HG03575 (cell line): Measurements from ENCODE around the gene HOXA3.

Source experiments
- ATAC-seq: cut with Tn5 transposase; IDR thresholded peaks from one replicate; pipeline ENCODE4 v1.9.1; 2021; ENCODE audit not compliant: unreplicated experiment, insufficient number of reproducible peaks, low FRiP score; ENCODE audit errors: extremely low read depth

The HOXA3 gene

GRCh38 chr7:27151931-27152815, at the start of gene HOXA3:
Gene HOXA3 (minus strand): TSS chr7:27152583. CDS start chr7:27110640, 41,943 bp downstream.
- ATAC-seq: no peak

DNA sequence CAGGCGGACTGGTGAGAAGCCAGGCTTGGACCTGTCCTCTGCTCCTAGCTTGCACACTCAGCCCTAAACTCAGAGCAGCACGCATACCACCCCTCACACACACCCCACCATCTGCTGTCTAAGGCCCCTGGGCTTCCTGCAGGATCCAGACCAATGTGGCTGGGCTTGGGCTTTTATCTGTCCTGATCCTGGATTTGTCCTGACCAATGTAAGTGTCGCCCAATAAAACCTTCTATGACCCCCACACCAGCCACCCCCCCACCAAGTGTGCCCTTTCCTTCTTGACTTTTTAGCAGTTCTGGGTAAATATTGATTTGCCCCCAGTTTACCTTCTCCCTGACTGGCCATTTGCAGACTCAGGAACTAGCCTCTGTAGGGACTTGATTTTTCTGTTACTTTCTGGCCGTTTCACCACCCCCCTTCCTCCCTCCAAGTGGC, 49.2 kb upstream of the HOXA3 start:
- no peak for ATAC-seq

- ATAC-seq: no peak
These were observed 48.6 kb upstream of the HOXA3 start for GRCh38 chr7:27200761-27201579.

DNA sequence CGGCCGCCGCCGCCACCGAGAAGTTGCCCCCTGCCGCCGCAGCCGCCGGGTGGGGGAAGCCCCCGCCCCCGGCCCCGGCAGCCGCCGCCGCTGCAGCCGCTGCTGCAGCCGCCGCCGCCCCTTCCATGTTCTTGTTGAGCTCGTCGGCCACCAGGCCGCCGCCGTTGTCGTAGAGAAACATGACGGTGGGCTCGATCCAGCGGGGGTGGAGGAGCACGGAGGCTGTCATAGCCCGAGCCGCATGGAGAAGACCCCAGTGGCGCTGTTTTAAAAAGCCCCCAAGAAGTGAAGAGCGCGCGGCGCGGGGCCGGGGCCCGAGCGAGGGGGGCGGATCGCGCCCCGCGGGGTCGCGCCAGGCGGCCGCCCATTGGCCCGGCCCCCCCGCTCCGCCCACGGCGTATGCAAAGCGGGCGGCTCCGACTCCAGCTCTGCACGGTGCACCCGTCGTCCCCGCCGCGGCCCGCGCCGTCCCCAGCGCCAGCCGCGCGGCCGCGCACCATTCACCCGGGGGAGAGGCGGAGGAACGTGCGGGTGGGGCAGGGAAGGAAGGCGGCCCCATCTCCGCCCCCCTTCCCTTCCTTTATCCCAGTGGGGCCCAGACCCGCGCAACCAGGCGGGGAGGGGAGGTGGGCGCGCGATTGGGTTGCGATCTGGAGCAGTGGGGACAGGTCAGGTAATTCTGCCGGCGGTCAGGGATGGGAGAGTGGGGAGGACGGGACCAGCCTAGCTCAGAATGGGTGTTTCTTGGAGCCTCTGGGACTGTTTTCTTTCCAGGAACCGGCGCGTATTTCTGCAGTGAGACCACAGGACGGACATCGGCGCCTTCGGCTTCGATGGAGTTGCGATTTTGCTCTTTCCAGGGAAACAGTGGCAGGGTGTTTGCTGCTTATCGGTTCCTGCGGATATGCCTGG, 47.7 kb upstream of the HOXA3 start, which contains the start of gene HOXA13:
Gene HOXA13 (minus strand): TSS at position 243 of the 912 bp plus-strand sequence. CDS start 14 bp downstream, at position 229.
- ATAC-seq: no peak

GRCh38 chr7:27198871-27199801, 46.8 kb upstream of the HOXA3 start:
- no peak for ATAC-seq

- no peak for ATAC-seq
These were observed 45.9 kb upstream of the HOXA3 start for GRCh38 chr7:27198138-27198841.

DNA sequence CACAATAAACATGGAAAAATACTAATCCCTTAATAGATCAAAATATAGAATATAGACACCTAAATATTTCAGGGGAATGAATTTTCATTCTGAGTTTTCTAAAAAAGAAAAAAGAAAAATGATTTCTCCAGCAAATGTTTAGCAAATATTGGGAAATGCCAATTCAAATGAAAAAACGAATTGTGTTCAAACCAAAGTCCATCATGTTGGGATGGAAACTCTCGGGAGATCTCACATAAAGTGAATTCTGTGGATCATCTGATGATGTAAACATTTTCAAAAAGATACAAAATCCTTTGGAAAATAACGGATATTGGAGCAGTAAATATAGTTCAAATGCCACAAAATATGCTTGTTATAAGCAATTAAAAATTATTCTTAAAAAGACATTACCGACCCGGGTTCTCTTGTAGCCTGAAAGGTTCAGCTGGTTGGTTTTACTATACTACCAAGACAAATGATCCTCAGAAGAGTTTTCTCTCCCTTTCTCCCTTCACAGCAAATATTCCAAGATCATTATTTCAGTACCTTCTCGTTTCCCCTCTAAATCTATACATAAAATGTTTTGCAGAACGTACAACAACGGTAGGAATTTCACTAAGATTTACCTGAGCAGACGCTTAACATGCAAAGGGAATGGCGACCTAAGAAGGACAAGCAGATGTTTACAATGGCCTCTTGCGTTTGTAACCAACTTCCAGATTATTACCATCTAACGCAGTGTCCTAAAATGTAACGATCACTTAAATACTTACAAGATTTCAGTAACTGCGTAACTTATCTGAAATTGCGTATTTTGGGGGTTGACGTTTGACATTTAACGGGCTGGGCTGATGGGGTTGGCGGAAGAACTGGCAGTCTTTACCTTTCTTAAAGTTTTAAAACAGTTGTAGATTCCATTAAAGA, 45.0 kb upstream of the HOXA3 start:
- ATAC-seq: no peak

- no peak for ATAC-seq
These were observed 43.9 kb upstream of the HOXA3 start for GRCh38 chr7:27196287-27196767.

- ATAC-seq: no peak
These were observed 42.5 kb upstream of the HOXA3 start for GRCh38 chr7:27194686-27195379.

GRCh38 chr7:27194002-27194352, 41.6 kb upstream of the HOXA3 start:
- ATAC-seq: no peak

DNA sequence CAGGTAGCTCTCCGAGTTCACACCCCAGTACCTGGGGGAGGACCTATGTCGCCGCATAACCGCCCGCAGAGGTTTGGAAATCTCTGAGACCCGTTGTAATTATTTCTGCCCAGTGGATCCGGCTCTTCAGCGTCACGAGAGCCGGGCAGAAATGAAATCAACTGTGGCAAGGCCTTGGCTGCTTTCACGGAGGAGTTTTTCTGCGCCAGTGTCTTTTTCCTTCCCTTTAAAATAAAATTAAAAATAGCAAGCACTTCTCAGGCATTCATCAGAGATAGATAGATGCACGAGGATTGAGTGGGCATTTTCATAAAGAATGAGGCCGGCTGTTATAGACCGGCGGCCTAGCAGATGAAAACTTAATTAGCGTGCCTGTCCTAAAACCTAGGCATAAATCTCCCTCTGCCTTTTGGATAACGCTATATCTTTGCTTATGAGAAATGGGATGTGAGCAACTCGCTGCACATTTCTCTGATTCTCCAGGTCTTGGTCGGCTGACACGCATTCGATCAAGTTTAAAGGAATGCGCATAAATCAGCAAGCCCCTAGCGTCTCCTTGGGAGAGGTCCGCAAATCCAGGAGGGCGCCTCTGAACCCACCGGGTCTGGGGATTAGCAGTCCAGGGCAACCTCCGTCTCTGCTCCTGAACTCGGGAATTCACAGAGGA, 41.1 kb upstream of the HOXA3 start:
- ATAC-seq: no peak

DNA sequence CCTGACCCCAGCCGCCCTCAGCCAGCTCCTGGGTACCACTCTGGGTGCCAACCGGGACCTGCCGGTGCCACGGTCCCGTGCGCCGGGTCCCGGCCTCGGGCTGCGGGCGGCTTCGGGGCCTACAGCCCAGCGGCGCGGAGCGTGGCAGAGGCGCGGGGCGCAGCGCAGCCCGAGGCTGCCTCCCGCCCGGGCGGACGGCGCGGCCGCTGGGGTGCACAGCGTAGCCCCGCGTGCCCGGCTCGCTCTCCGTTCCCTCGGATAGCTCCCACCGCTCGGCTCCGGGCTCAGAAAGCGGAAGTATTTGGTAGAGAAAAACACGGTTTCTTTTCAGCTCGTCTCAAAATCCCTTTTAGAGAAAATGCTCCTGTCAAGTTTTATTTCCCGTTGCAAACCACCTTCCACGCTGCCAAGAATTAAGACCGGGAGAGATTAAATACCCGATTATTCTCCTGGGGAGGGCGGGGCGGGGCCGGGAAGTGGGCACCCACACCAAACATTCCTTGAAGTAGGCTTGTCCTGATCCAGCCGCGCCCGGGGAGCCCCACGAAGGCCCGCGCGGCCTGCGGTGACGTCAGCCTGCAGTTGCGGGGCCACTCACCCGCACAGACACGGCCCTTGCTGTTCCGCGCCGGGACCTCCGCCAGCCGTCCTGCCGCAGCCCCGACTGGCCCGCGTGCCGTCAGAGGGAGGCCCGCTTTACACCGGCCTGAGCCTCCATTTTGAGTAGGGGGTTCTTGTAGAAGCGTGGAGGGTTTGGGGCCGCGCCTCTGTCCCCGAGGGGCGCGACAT, 40.4 kb upstream of the HOXA3 start:
- no peak for ATAC-seq

DNA sequence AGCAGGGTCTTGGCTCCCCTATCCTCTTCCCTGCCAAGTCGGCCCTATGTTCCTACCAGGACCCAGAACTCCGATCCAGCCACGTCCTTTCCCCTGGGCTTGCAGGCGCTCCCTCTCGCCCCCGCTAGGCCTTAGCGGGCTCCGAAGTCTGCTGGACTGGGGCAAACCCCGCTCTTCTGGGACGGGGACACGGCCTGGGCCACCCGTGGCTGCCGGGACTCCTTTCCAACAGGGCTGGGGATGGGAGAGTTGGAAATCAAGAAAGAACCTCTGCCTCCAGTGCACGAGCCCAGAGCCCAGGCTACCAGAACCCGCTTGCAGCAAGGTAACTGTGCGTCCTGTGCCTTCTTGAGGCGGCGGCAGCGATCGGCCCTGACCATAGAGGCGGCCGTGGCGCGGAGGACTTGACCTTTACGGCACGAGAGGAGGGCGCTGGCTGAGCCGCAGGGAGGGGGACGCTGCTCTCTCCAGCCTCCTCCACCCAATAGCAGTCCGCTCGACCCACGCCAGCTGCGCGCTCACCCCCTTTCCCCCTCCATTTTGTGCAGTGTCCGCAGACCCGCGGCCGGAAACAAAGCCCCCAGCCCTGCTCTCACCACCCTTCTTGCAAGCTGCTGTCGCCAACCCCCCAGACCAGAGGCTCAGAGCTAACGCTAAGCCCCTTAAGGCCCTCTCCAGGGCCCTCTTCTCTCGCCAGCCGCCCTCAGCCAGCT, 39.6 kb upstream of the HOXA3 start:
- no peak for ATAC-seq

DNA sequence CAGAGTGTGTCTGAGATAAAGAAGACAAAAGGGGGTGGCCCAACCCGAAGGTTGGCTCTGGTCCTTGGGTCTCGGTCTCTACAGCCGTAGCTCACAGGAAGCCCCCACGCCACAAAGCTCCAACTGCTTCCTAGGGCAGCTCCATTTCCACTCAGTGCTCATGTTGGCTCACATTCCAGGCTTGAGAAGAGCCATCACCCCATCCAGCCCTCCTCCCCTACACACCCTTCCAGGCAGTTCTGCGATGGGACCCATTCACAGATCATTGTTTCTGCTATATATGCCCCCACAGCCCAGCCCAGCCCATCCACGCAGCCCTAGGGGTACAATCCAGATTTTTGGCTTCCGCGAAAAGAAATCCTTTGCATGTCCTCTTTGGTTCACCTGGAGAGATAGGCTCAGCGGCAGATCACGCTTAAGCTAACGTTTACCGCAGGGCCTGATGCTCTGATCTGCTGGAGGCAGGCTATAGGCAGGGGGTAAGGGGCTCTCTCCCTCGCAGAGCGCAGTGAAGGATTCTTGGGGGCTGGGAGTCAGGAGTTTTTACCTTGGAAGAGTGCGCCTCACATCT, 38.9 kb upstream of the HOXA3 start:
- ATAC-seq: no peak
